Measurements from ENCODE around the gene LRRK1.

- TF ChIP-seq, protein P1, sequence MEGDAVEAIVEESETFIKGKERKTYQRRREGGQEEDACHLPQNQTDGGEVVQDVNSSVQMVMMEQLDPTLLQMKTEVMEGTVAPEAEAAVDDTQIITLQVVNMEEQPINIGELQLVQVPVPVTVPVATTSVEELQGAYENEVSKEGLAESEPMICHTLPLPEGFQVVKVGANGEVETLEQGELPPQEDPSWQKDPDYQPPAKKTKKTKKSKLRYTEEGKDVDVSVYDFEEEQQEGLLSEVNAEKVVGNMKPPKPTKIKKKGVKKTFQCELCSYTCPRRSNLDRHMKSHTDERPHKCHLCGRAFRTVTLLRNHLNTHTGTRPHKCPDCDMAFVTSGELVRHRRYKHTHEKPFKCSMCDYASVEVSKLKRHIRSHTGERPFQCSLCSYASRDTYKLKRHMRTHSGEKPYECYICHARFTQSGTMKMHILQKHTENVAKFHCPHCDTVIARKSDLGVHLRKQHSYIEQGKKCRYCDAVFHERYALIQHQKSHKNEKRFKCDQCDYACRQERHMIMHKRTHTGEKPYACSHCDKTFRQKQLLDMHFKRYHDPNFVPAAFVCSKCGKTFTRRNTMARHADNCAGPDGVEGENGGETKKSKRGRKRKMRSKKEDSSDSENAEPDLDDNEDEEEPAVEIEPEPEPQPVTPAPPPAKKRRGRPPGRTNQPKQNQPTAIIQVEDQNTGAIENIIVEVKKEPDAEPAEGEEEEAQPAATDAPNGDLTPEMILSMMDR (IDR thresholded peaks at IDR 0.05) = no peak
- TF ChIP-seq POLR2A (IDR thresholded peaks at IDR 0.05) (no peak), POLR2AphosphoS5 (IDR thresholded peaks at IDR 0.05) (no peak)
Observed at GRCh38 chr15:101047301-101047781, 128.2 kb downstream of the LRRK1 start.

Data from gastroesophageal sphincter (tissue), 3 donors.